ENCODE measurements around the gene UBE2Q2. TPM values are rescaled to one million over a fixed set of nuclear protein-coding genes. Genes with fewer than 3 reads are reported as not detected.
A peak's percentile ranks its signal among the peaks of the same experiment; 100 is the strongest.
"Not testable (repeated sequence)": the region's sequence is repeated elsewhere in the genome, so short reads cannot be mapped to it uniquely, and the experiment has no call there.

UBE2Q2 gene
- polyA plus RNA-seq, 3 donors: 13.6 to 22.1 (median 20.9) TPM

DNA sequence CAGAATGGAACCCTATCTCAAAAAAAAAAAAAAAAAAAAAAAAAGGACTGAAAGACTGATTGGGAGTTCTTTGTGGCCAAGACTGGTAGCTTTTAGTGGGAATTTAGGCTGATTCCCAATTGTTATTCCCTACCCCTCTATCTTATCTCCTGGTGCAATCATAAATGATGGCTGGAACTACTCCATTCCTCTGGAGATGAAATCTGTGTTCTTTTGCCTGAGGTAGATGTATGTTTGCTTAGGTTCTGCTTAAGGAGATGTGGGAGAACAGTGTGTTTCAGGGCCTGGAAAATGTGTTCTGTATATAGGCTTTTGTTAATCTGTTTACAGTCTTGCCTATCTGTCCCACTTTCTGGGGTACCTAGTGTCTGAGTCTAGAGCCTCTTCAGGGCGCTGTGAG is 19.5 kb downstream of the UBE2Q2 start:
- Histone ChIP-seq H2AFZ (ENCODE audit: insufficient read depth, low read depth, low read length, poor library complexity, severe bottlenecking) (no peak overlapping the region), H3K4me1 (ENCODE audit: control insufficient read depth in 1 of 2, insufficient read depth in 2 of 2, low read length in 2 of 2) (peaks cover 5 to 10% of the 10 kb centered on the region in 2 donors), H3K79me2 (ENCODE audit: insufficient read depth, low read length) (peaks cover 97% of the 10 kb centered on the region), H3K27me3 (ENCODE audit: control insufficient read depth in 2 of 2, insufficient read depth in 2 of 2, low read length in 2 of 2) (no peaks in the 10 kb centered on the region), H3K36me3 (replicated peaks in 1 of 2; ENCODE audit: control insufficient read depth in 1 of 2, insufficient read depth in 2 of 2, low read length in 2 of 2) (peaks cover 25 to 71% of the 10 kb centered on the region in 2 donors), H3K9me3 (replicated peaks in 1 of 2; ENCODE audit: control insufficient read depth in 1 of 2, insufficient read depth in 1 of 2, low read length in 2 of 2) (no peaks in the 10 kb centered on the region), H3K27ac (ENCODE audit: low read depth in 1 of 2, low read length in 2 of 2) (no peak overlapping the region), H3K9ac (ENCODE audit: insufficient read depth, low read length, poor library complexity, severe bottlenecking) (no peak overlapping the region), H3K4me3 (replicated peaks in 1 of 3; ENCODE audit: low read depth in 2 of 3, low read length in 3 of 3) (no peak overlapping the region), H4K20me1 (ENCODE audit: insufficient read depth, low read length) (peaks cover 5% of the 10 kb centered on the region), H3K4me2 (replicated peaks; ENCODE audit: extremely low read depth, low read length, poor library complexity, severe bottlenecking) (no peak overlapping the region)
- H3K9me3 Mint-ChIP-seq: no peaks in the 10 kb centered on the region
- DNase-seq: no peak
- H3K4me1 Mint-ChIP-seq: peaks cover 23% of the 10 kb centered on the region
- H3K36me3 Mint-ChIP-seq: peaks cover 54 to 72% of the 10 kb centered on the region in 2 donors
- intact Hi-C loops (cut with micrococcal nuclease): no loop called here
- H3K4me3 Mint-ChIP-seq: no peak overlapping the region
- H3K27ac Mint-ChIP-seq: peak overlapping the region in 1 of 7 donors; percentile 16
- no peaks in the 10 kb centered on the region for H3K27me3 Mint-ChIP-seq (ENCODE audit: low read depth in 3 of 3)
- TF ChIP-seq, protein P1, sequence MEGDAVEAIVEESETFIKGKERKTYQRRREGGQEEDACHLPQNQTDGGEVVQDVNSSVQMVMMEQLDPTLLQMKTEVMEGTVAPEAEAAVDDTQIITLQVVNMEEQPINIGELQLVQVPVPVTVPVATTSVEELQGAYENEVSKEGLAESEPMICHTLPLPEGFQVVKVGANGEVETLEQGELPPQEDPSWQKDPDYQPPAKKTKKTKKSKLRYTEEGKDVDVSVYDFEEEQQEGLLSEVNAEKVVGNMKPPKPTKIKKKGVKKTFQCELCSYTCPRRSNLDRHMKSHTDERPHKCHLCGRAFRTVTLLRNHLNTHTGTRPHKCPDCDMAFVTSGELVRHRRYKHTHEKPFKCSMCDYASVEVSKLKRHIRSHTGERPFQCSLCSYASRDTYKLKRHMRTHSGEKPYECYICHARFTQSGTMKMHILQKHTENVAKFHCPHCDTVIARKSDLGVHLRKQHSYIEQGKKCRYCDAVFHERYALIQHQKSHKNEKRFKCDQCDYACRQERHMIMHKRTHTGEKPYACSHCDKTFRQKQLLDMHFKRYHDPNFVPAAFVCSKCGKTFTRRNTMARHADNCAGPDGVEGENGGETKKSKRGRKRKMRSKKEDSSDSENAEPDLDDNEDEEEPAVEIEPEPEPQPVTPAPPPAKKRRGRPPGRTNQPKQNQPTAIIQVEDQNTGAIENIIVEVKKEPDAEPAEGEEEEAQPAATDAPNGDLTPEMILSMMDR (IDR thresholded peaks at IDR 0.05): no peak
- no CpG with 5 or more reads among the region's 1 CpG for WGBS (ENCODE audit: insufficient coverage)

DNA sequence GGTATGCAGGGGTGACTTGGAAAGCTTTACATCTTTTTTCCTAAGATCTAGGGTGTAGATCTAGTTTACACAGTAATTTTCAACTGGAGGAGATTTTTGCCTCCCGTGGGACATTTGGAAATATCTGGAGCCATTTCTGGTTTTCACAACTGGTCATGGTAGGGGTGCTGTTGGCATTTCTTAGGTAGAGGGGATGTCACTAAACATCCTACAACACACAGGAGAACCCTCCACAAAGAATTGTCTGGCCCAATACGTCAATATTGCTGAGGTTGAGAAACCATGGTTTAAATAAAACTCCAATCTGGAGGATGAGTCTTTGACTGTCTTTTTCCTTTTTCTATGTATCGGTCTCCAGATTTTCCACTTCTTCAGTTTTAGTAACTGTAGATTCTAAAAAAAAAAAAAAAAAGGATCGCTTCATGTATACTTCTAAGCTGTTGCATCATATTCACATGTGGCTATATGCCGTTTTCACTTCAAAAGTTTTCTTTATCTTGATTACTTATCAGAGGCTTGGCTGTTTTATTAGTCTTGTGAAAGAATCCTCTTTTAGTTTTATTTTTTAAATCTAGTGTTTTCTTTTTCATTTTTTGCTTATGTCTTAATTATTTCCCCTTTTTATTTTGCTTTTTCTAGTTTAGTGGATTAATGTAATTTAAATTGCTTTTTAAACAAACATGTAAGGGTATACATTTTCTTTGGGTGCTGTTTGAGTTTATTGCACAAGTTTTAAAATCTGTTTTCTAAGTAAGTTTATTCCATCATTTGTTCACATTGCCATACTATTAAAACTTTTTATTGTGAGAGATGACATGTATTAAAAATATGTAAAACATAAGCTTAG is 21.2 kb downstream of the UBE2Q2 start:
- H3K9ac ChIP-seq (ENCODE audit: insufficient read depth, low read length, poor library complexity, severe bottlenecking): no peak overlapping the region
- no peak overlapping the region for H3K4me3 Mint-ChIP-seq
- H3K27ac ChIP-seq (ENCODE audit: low read depth in 1 of 2, low read length in 2 of 2): no peak overlapping the region
- no peak overlapping the region for H2AFZ ChIP-seq (ENCODE audit: insufficient read depth, low read depth, low read length, poor library complexity, severe bottlenecking)
- no peaks in the 10 kb centered on the region for H3K9me3 ChIP-seq (replicated peaks in 1 of 2; ENCODE audit: control insufficient read depth in 1 of 2, insufficient read depth in 1 of 2, low read length in 2 of 2)
- intact Hi-C loops (cut with micrococcal nuclease): no loop called here
- H3K36me3 Mint-ChIP-seq: peaks cover 40 to 61% of the 10 kb centered on the region in 2 donors
- WGBS (ENCODE audit: insufficient coverage): no CpG with 5 or more reads among the region's 5 CpGs
- TF ChIP-seq, protein P1 (IDR thresholded peaks at IDR 0.05): no peak
- no peaks in the 10 kb centered on the region for H4K20me1 ChIP-seq (ENCODE audit: insufficient read depth, low read length)
- H3K79me2 ChIP-seq (ENCODE audit: insufficient read depth, low read length): peaks cover 88% of the 10 kb centered on the region
- H3K4me3 ChIP-seq (replicated peaks in 1 of 3; ENCODE audit: low read depth in 2 of 3, low read length in 3 of 3): no peak overlapping the region
- peak overlapping the region in 1 of 7 donors; percentile 43 for H3K27ac Mint-ChIP-seq
- peaks cover 29% of the 10 kb centered on the region for H3K4me1 Mint-ChIP-seq
- peaks cover 25 to 61% of the 10 kb centered on the region in 2 donors for H3K36me3 ChIP-seq (replicated peaks in 1 of 2; ENCODE audit: control insufficient read depth in 1 of 2, insufficient read depth in 2 of 2, low read length in 2 of 2)
- peaks cover 5 to 10% of the 10 kb centered on the region in 2 donors for H3K4me1 ChIP-seq (ENCODE audit: control insufficient read depth in 1 of 2, insufficient read depth in 2 of 2, low read length in 2 of 2)
- H3K9me3 Mint-ChIP-seq: no peaks in the 10 kb centered on the region
- no peak for DNase-seq
- no peaks in the 10 kb centered on the region for H3K27me3 ChIP-seq (ENCODE audit: control insufficient read depth in 2 of 2, insufficient read depth in 2 of 2, low read length in 2 of 2)
- no peak overlapping the region for H3K4me2 ChIP-seq (replicated peaks; ENCODE audit: extremely low read depth, low read length, poor library complexity, severe bottlenecking)
- no peaks in the 10 kb centered on the region for H3K27me3 Mint-ChIP-seq (ENCODE audit: low read depth in 3 of 3)

DNA sequence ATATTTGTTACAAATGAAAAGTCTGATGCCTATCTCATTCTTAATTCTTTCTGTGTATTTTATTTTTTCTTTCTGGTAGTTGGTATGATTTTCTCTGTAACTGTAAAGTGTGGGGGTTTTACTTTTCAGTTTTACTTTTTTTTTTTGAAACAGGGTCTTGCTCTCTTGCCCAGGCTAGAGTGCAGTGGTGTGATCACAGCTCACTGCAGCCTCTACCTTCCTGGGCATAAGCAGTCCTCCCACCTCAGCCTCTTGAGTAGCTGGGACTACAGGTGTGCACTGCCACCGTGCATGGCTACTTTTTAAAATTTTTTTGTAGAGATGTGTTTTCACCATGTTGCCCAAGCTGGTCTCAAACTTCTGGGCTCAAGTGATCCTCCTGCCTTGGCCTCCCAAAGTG is 22.8 kb downstream of the UBE2Q2 start:
- peaks cover 81% of the 10 kb centered on the region for H3K79me2 ChIP-seq (ENCODE audit: insufficient read depth, low read length)
- H2AFZ ChIP-seq (ENCODE audit: insufficient read depth, low read depth, low read length, poor library complexity, severe bottlenecking); H3K9me3 ChIP-seq (replicated peaks in 1 of 2; ENCODE audit: control insufficient read depth in 1 of 2, insufficient read depth in 1 of 2, low read length in 2 of 2); H3K4me2 ChIP-seq (replicated peaks; ENCODE audit: extremely low read depth, low read length, poor library complexity, severe bottlenecking); H3K9ac ChIP-seq (ENCODE audit: insufficient read depth, low read length, poor library complexity, severe bottlenecking); H3K27ac ChIP-seq (ENCODE audit: low read depth in 1 of 2, low read length in 2 of 2); H3K4me3 ChIP-seq (replicated peaks in 1 of 3; ENCODE audit: low read depth in 2 of 3, low read length in 3 of 3); H3K27me3 ChIP-seq (ENCODE audit: control insufficient read depth in 2 of 2, insufficient read depth in 2 of 2, low read length in 2 of 2); H3K9me3 Mint-ChIP-seq; H4K20me1 ChIP-seq (ENCODE audit: insufficient read depth, low read length); H3K4me3 Mint-ChIP-seq; H3K27me3 Mint-ChIP-seq (ENCODE audit: low read depth in 3 of 3); intact Hi-C loops (cut with micrococcal nuclease); H3K4me1 ChIP-seq (ENCODE audit: control insufficient read depth in 1 of 2, insufficient read depth in 2 of 2, low read length in 2 of 2); DNase-seq: not testable (repeated sequence)
- no CpG with 5 or more reads among the region's 1 CpG for WGBS (ENCODE audit: insufficient coverage)
- Mint-ChIP-seq H3K4me1 (peaks cover 28% of the 10 kb centered on the region), H3K36me3 (peaks cover 41 to 63% of the 10 kb centered on the region in 2 donors), H3K27ac (peak overlapping the region in 3 of 7 donors; percentile 19 to 70 (median 51))
- peaks cover 21 to 62% of the 10 kb centered on the region in 2 donors for H3K36me3 ChIP-seq (replicated peaks in 1 of 2; ENCODE audit: control insufficient read depth in 1 of 2, insufficient read depth in 2 of 2, low read length in 2 of 2)

Data from CD14-positive monocyte (primary cell).